ENCODE measurements around the gene S100PBP. TPM values are rescaled to one million over a fixed set of nuclear protein-coding genes. Genes with fewer than 3 reads are reported as not detected.

Gene S100PBP
- polyA plus RNA-seq, 3 donors: 6.6 to 17.4 (median 7.1) TPM

DNA sequence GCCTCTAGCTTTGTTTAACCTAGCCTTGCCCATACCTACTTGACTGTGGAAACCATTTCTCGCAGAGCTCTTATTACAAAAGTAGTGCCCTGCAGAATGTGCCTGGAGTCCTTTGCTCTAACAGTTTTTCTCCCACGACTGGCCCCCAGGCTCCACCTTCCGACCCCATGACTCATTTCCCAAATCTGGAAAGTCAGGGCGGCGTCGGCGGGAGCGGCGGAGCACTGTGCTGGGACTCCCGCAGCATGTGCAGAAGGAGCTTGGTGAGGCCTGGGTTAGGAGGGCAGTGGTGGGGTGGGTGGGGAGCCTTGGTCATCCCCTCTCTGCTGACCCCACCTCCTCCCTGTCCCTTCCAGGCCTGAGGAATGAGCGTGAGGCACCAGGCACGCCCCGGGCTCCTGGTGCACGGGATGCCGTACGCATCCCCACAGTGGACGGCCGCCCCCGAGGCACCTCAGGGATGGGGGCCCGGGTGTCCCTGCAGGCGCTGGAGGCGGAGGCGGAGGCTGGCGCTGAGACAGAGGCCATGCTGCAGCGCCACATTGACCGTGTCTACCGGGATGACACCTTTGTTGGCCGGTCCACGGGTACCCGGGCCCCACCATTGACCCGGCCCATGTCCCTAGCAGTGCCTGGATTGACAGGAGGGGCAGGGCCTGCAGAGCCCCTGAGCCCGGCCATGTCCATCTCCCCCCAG lies 47.8 kb upstream of the S100PBP start:
- peaks cover 15 to 28% of the 10 kb centered on the region in 2 donors for H3K36me3 ChIP-seq (replicated peaks in 1 of 2; ENCODE audit: control insufficient read depth in 1 of 2, insufficient read depth in 2 of 2, low read length in 2 of 2)
- H3K9ac ChIP-seq (ENCODE audit: insufficient read depth, low read length, poor library complexity, severe bottlenecking): no peak overlapping the region
- no peak overlapping the region for H3K27ac ChIP-seq (ENCODE audit: low read depth in 1 of 2, low read length in 2 of 2)
- no peaks in the 10 kb centered on the region for H3K27me3 ChIP-seq (ENCODE audit: control insufficient read depth in 2 of 2, insufficient read depth in 2 of 2, low read length in 2 of 2)
- intact Hi-C loops (cut with micrococcal nuclease): loop anchor here (5.0 kb wide), 2 partner anchors 57 to 252 kb away; no protein-coding TSS in a partner anchor
- H3K4me2 ChIP-seq (replicated peaks; ENCODE audit: extremely low read depth, low read length, poor library complexity, severe bottlenecking): no peak overlapping the region
- no peak overlapping the region for H3K4me3 Mint-ChIP-seq
- H3K27me3 Mint-ChIP-seq (ENCODE audit: low read depth in 3 of 3): no peaks in the 10 kb centered on the region
- H4K20me1 ChIP-seq (ENCODE audit: insufficient read depth, low read length): no peaks in the 10 kb centered on the region
- no peaks in the 10 kb centered on the region for H3K79me2 ChIP-seq (ENCODE audit: insufficient read depth, low read length)
- H2AFZ ChIP-seq (ENCODE audit: insufficient read depth, low read depth, low read length, poor library complexity, severe bottlenecking): no peak overlapping the region
- H3K4me1 Mint-ChIP-seq: peaks cover 2% of the 10 kb centered on the region
- H3K36me3 Mint-ChIP-seq: peaks cover 11 to 40% of the 10 kb centered on the region in 2 donors
- peak overlapping the region in 1 of 7 donors; percentile 8 for H3K27ac Mint-ChIP-seq
- H3K4me1 ChIP-seq (ENCODE audit: control insufficient read depth in 1 of 2, insufficient read depth in 2 of 2, low read length in 2 of 2): no peaks in the 10 kb centered on the region
- H3K4me3 ChIP-seq (replicated peaks in 1 of 3; ENCODE audit: low read depth in 2 of 3, low read length in 3 of 3): no peak overlapping the region
- no peak for DNase-seq
- no peaks in the 10 kb centered on the region for H3K9me3 Mint-ChIP-seq
- TF ChIP-seq, protein P1, sequence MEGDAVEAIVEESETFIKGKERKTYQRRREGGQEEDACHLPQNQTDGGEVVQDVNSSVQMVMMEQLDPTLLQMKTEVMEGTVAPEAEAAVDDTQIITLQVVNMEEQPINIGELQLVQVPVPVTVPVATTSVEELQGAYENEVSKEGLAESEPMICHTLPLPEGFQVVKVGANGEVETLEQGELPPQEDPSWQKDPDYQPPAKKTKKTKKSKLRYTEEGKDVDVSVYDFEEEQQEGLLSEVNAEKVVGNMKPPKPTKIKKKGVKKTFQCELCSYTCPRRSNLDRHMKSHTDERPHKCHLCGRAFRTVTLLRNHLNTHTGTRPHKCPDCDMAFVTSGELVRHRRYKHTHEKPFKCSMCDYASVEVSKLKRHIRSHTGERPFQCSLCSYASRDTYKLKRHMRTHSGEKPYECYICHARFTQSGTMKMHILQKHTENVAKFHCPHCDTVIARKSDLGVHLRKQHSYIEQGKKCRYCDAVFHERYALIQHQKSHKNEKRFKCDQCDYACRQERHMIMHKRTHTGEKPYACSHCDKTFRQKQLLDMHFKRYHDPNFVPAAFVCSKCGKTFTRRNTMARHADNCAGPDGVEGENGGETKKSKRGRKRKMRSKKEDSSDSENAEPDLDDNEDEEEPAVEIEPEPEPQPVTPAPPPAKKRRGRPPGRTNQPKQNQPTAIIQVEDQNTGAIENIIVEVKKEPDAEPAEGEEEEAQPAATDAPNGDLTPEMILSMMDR (IDR thresholded peaks at IDR 0.05): no peak
- H3K9me3 ChIP-seq (replicated peaks in 1 of 2; ENCODE audit: control insufficient read depth in 1 of 2, insufficient read depth in 1 of 2, low read length in 2 of 2): no peaks in the 10 kb centered on the region
- WGBS (ENCODE audit: insufficient coverage): 97% methylated on average over 23 of the region's 32 CpGs

DNA sequence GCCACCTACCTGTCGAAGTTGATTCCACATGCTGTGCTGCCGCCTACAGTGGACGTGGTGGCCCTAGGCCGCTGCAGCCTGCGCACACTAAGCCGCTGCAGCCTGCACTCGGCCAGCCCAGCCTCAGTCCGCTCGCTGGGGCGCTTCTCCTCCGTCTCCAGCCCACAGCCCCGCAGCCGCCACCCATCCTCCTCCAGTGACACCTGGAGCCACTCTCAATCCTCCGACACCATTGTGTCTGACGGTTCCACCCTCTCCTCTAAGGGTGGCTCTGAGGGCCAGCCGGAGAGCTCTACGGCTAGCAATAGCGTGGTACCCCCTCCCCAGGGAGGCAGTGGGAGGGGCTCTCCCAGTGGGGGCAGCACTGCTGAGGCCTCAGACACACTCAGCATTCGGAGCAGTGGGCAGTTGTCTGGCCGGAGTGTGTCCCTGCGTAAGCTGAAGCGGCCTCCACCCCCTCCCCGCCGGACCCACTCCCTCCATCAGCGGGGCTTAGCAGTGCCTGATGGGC lies 47.2 kb upstream of the S100PBP start:
- intact Hi-C loops (cut with micrococcal nuclease): loop anchor here (5.0 kb wide), 2 partner anchors 58 to 253 kb away; no protein-coding TSS in a partner anchor
- H2AFZ ChIP-seq (ENCODE audit: insufficient read depth, low read depth, low read length, poor library complexity, severe bottlenecking): no peak overlapping the region
- H4K20me1 ChIP-seq (ENCODE audit: insufficient read depth, low read length): no peaks in the 10 kb centered on the region
- H3K4me3 Mint-ChIP-seq: no peak overlapping the region
- peaks cover 16 to 46% of the 10 kb centered on the region in 2 donors for H3K36me3 Mint-ChIP-seq
- H3K36me3 ChIP-seq (replicated peaks in 1 of 2; ENCODE audit: control insufficient read depth in 1 of 2, insufficient read depth in 2 of 2, low read length in 2 of 2): peaks cover 21 to 34% of the 10 kb centered on the region in 2 donors
- H3K4me2 ChIP-seq (replicated peaks; ENCODE audit: extremely low read depth, low read length, poor library complexity, severe bottlenecking): no peak overlapping the region
- H3K9me3 Mint-ChIP-seq: no peaks in the 10 kb centered on the region
- H3K27ac Mint-ChIP-seq: no peak overlapping the region
- H3K27me3 Mint-ChIP-seq (ENCODE audit: low read depth in 3 of 3): no peaks in the 10 kb centered on the region
- peaks cover 2% of the 10 kb centered on the region for H3K4me1 Mint-ChIP-seq
- H3K4me3 ChIP-seq (replicated peaks in 1 of 3; ENCODE audit: low read depth in 2 of 3, low read length in 3 of 3): no peak overlapping the region
- H3K9ac ChIP-seq (ENCODE audit: insufficient read depth, low read length, poor library complexity, severe bottlenecking): no peak overlapping the region
- no peaks in the 10 kb centered on the region for H3K4me1 ChIP-seq (ENCODE audit: control insufficient read depth in 1 of 2, insufficient read depth in 2 of 2, low read length in 2 of 2)
- 96% methylated on average over 20 of the region's 25 CpGs for WGBS (ENCODE audit: insufficient coverage)
- no peaks in the 10 kb centered on the region for H3K79me2 ChIP-seq (ENCODE audit: insufficient read depth, low read length)
- DNase-seq: no peak
- no peak overlapping the region for H3K27ac ChIP-seq (ENCODE audit: low read depth in 1 of 2, low read length in 2 of 2)
- H3K9me3 ChIP-seq (replicated peaks in 1 of 2; ENCODE audit: control insufficient read depth in 1 of 2, insufficient read depth in 1 of 2, low read length in 2 of 2): no peaks in the 10 kb centered on the region
- TF ChIP-seq, protein P1 (IDR thresholded peaks at IDR 0.05): no peak
- H3K27me3 ChIP-seq (ENCODE audit: control insufficient read depth in 2 of 2, insufficient read depth in 2 of 2, low read length in 2 of 2): no peaks in the 10 kb centered on the region
